Tongue (tissue), 2 donors: Measurements from ENCODE around the gene CHST10. TPM values are rescaled to one million over a fixed set of nuclear protein-coding genes. Genes with fewer than 3 reads are reported as not detected.
"Not testable (repeated sequence)": the region's sequence is repeated elsewhere in the genome, so short reads cannot be mapped to it uniquely, and the experiment has no call there.

Experiments
- DNase-seq: peaks from one replicate; pipeline ENCODE4 v3.0.0-alpha.2; 2015
- total RNA-seq: library from RNA; depleted of rRNA; stranded (reverse); fragments of >200 nt; gene quantifications from one replicate; pipeline ENCODE4 v1.2.3, GENCODE V29; 2014

Gene CHST10
- total RNA-seq, 1 donor from 2014 or later: 21.4 TPM

DNA sequence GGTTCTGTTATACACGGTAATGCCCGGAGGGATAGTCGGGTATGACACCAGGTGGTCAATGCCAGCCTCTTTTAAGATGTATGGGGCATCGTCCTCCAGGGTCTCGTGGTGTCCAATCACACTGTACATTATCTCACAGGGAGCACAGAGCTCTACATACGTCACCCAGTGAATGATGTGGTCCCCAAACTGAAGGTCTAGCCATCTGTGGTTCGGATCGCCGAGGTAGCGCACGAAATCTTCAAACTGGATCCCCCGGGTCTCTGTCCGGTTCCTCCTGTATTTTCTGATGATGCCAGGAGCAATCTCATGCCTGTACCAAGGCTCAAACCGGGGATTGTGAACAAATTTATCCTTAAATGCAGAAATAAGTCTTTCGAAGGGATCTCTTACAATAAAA, 24.1 kb downstream of the CHST10 start:
- DNase-seq: no peak

DNA sequence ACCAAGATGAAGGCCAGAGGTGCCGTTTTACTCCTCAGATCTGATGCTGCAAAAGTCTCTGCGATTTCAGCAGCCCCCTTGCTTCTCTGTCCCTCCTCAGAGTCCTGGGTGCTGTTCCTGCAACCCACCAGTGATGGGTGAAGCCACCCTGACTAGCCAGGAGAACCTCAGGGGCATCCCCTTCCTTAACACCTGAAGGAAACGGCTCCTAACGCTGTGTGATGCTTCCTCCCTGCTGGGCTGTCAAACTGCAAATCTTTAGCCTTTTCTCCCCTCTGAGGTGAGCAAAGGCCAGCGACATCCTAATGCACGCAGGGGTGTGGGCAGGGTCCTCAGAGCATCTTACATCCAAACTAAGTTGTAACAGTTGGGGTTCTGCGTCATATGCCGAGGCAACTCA, 24.8 kb downstream of the CHST10 start:
- no peak for DNase-seq

DNA sequence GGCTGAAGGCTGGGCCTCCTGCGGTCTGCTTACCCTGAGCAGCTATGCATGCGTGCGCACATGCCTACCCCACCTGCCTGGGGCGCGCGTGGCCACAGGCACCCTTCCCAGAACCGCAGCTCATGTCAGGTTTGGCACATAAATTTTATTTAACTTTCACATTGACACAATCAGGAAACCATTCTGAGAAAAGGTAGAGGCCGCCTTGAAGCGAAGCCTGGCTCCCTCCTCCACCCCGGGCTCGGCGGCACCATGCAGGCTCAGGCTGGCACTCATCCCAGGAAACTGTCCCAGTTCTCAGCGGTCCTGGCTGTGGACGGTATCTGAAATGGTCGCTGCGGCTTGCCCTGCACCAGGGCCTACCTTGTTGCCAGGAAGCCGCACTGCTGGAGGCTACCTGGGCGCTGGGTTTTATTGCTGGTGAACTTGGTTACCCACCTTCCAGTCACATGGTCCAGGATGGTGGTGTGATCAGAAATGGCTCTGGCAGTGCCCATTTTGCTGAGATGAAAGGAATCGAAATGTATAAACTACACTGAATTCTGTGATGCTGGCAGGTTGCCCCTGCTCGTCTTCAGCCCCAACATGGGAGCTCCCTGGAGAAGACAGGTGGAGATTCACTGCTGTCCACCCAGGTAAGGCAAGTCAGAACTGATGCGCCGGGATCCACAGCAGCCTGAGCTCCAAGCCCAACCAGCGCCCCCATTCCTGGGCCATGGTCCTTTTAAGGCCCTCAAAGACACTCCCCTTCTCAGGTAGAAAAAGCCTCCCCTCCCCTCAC, 25.5 kb downstream of the CHST10 start:
- no peak for DNase-seq

DNA sequence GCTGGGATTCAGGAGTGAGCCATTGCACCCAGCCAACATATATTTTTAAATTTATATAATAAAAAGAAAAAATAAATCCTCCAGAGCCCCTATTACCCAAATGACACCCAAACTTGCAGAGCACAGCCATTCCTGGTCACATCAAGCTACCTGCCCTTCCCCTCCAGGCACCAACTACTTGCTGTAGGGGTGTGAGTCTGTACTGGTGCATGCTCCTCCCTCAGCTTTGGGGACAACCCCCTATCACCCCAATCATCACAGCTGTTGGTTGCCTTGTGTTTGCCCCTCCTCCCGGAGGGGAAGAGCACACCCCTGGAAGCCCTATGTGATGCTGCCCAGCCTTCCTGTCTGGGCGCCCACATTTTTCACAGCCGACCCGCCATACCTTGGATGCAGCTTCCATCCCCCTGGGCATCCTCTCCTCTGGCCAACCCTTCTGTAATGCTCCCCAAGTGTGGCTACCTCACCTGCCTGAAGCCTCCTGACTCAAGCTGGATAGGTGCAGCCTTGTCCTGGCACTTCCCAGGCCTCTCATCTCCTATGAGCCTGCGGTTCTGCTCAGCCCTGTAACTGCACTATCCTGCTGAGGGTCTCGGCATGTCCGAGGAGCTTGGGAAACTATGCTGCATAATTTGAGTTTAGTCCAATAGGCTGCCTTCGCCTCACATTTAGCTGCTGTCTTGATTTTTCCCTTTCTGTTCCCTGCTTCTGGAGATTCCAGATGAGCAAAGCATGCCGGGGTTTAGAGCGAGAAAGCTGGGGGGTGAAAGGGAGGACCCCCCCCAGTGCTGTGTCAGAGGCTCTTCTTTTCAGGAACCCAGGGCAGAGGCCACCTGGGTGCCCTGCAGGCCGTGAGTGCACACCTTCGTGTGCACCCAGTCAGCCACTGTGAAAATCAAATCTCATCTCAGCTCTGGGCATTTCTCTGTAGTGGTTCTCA, 27.2 kb downstream of the CHST10 start:
- DNase-seq: no peak

DNA sequence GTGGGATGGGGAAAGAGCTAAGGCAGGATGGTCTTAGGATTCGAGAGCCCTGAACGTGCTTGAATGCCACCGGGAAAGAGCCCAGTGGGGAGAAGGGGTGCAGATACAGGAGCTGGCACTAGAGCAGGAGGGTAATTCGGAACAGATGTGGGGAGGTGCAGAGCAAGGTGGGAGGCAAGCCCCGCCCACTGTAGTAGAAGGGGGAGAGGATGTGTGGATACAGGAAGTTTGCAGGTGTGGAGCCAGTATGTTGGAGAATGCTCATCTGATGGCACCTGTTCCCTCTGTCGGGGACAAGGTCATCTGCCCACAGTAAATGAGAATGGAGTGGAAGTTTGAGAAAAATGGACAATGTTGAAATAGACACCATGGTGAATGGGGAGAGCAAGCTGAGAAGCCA, 28.8 kb downstream of the CHST10 start:
- DNase-seq: no peak

DNA sequence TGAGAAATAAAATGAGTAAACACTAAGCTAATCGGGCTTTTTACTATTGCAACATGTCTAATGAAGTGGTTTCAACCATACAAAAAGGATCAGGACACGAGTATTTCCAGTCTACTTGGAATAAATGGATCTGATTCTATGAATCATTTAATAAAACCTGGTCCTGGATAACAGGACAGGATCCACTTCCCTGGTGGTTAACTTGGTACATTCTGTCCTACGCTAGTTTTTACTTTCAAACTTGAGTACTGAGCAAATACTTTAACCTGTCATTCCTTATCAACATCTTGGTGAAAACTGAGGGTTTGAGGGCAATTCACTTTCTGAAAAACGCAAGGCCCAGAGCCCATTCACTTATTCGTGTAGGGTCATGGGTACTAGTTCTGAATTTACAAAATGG, 33.5 kb downstream of the CHST10 start:
- no peak for DNase-seq

DNA sequence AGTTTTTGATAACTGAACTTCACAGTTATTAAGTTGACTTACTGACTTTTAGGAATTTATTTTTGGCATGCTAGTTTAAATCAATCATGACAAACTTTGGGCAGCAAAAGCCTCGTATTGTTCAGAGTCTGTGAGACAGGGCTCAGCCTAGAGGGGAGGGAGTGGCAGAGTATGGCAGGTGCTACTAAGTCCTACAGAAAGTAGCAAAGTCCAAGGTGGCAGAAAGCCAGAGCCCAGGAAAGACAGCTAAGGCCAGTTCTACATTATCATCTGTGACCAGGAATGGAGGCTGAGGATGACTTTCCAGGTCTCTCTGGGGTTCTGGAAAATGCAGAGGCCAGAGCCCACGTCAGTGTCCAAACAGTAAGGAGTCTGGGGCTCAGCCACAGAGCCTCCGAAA, 34.2 kb downstream of the CHST10 start:
- peak; percentile 7 for DNase-seq

DNA sequence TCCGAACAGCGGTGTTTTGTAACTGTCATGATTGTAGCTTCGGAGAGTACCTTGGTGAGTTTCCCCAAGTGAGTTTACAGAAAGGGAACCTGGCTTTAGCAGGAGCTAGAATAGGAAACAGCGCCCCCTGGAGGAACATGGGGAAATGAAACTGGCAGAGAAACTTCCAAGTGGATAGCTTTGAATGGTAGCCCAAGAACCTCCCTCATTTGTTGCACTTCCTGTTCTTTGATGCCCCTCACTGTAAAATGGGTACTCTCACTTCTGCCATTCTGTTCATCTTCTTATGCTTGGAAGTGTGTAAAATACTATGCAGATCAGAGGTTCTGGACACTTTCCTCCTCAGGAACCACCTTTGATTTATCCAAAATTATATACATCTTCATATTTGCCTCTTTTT, 36.2 kb downstream of the CHST10 start:
- peak; percentile 78 for DNase-seq

DNA sequence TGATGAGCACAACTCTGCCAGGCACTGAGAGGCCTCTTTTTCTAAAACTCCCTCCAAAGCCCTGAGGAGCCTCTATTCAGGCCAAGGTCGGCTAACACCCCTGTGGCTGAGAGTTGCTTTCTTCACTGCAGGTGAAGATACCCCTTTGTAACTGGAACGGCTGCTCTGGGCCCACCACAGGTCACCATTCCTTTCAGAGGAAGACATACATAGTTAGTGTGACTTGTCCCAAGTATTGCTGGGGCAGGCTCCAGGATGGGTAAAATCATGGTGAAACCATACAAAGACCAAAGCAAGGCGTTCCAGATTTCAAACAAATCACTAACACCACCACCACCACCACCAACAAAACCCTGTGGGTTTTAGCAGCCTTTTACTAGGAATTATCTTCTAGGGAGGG, 36.8 kb downstream of the CHST10 start:
- no peak for DNase-seq

DNA sequence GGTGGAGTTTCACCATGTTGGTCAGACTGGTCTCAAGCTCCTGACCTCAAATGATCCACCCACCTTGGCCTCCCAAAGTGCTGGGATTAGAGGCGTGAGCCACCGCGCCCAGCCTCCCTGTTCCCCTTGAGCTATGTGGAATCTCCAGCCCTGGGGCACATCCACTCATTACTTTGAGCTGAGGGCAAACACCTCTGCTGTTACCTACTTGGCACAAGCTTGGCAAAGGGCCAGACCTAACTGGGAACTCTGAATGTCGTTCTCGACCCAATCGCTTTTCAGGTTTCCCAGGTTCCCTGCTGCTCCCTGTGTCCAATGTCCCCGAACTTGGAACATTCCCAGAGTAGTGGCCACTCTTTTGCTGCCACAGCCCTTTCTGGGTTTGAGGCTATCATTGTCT, 40.6 kb downstream of the CHST10 start:
- DNase-seq: no peak

DNA sequence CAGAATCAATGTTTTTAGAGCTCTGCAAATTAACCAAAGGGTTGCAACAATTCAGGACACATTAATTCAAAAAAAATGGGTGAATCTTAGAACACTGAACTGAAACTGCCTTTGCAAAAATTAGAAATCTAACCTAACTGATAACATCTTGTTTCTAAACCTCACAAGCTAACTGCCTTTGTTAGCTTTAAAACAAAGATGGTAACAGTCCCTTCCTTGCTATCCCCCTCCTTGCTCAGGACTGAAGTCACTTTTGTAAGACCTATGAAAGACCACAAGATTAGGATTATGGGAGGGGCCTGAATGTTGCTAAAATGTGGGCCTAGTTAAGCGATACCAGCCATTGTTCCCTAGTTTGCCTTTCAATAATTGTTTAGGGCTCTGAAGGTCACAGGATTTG, 50.3 kb downstream of the CHST10 start:
- DNase-seq: no peak

DNA sequence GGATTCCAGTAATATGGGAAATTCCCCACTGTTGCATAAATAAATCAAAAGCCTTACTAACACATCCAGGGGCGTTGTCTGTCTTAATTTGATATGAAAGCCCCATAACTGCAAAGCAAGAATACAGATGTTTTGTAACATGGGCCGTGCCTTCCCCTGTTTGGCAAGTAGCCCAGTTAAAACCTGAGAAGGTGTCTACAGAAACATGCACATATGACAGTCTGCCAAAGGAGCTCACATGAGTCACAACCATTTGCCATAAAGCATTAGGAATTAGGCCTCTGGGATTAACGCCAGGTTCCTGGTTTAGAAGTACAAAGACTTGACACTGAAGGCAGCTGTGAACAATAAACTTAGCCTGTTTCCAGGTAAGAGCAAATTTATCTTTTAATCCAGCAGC, 52.0 kb downstream of the CHST10 start:
- peak; percentile 48 for DNase-seq

DNA sequence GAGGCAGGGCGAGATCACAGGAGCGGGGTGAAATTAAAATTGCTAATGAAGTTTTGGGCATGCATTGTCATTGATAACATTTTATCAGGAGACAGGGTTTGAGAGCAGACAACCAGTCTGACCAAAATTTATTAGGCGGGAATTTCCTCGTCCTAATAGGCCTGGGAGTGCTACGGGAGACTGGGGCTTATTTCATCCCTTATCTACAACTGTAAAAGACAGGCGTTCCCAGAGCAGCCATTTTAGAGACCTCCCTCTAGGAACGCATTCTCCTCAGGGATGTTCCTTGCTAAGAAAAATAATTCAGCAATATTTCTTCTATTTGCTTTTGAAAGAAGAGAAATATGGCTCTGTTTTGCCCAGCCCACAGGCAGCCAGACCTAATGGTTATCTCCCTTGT, 55.2 kb downstream of the CHST10 start:
- DNase-seq: not testable (repeated sequence)

DNA sequence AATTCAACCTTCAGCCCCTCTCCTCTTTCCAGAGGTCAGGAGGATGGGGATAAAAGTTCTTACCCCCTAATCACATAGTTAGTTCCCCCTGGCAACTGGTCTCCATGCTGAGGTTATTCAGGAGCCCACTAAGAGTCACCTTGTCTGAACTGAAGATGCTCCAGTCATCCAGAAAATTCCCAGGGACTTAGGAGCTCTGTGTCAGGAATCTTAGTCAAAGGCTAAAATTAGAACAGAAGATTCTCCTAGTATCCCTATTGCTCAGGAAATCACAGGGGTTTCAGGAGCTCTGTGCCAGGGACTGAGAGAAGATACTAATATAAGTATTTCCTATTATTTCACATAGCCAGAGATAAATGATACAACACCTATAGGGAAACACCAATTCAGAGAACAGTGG, 57.9 kb downstream of the CHST10 start:
- DNase-seq: no peak

DNA sequence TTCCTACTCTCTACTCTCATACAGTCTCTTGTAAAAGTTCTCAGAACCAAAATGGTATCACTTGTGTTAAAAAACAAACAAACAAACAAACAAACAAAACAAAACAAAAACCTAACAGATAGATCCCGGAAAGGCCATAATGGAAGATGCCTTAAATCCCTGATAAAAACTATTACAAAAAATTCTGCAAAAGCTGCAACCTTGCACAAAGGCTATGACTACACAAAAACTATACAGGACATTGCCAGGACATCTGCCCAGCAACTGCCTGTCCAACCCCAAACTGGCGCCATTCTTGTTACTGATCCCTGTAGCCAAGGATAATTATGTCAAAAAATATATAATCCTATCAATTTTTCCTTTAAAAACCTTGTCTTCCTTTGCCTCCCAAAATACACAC, 58.9 kb downstream of the CHST10 start:
- DNase-seq: no peak

DNA sequence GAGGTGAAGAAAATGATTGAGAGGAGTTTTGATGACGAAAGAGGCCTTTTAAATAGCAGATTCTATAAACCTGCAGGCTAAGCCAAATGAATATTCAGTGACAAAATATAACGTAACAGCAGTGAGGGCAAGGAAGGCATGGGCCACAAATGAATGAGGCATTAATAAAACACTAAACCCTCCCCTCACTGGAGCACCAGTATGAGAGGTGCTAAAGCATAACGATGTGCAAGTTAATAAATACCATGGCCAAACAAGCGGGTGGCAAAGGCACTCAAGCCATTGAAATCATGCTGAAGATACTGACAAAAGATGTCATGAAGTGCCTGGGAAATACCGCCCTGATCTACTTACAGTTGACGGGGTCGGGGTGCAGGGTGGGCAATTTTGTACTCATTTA, 64.9 kb downstream of the CHST10 start:
- no peak for DNase-seq

DNA sequence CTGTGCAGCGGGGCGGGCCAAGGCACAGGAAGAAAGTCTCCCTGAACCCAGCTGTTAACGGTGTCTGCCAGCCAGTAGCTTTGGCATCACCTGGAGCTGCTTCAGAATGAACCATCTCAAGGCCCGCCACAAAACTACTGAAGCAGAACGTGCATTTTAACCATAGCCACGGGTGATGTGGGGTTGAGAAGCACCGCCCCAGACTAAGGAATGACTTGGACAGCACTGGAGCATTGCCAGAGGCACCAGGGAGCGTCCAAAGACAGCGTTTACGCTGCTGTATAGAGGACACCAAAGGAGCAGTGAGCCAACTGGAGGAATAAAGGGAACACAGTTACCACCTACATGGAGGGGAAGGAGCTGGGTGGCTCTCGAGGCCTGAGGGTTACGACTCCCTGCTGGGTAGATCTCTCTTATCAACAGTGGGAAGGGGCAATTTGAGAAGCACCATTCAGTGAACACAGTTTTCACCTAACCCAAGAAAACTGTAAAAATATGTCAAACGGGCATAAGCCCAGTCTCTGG, 66.7 kb downstream of the CHST10 start:
- no peak for DNase-seq

DNA sequence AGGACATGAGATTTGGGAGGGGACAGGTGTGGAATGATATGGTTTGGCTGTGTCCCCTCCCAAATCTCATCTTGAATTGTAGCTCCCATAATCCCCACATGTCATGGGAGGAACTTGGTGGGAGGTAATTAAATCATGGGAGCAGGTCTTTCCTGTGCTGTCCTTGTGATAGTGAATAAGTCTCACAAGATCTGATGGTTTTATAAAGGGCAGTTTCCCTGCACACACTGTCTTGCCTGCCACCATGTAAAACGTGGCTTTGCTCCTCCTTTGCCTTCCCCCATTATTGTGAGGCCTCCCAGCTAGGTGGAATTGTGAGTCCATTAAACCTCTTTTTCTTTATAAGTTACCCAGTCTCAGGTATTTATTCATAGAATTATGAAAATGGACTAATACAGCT, 72.3 kb downstream of the CHST10 start:
- DNase-seq: not testable (repeated sequence)

DNA sequence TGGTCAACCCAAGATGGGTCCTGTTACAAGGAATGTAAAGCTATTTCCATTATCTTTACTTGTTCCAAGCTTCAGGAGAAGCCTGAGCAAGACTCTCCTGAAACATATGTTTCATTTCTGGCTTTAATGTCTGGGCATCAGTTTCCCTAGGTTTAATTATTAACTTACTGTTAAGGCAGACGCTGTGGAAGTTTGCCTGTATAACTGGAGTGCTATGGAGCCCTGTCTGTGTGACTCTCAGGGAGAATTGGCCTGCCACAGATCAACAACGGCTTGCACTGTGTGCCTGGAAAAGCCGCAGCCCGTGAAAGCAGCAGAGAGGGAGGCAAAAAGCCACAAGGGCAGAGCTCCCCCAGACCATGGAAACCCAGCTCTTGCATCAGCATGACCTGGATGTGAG, 73.0 kb downstream of the CHST10 start:
- DNase-seq: no peak

DNA sequence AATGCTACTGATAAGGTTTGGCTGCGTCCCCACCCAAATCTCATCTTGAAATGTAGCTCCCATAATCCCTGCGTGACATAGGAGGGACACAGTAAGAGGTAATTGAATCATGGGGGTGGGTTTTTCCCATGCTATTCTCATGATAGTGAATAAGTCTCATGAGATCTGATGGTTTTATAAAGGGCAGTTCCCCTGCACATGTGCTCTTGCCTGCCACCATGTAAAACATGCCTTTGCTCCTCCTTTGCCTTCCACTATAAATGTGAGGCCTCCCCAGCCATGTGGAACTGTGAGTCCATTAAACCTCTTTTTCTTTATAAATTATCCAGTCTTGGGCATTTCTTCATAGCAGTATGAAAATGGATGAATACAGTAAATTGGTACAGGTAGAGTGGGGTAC, 75.0 kb downstream of the CHST10 start:
- DNase-seq: not testable (repeated sequence)
